ENCODE measurements around the gene MFSD2B.
"Not testable (repeated sequence)": the region's sequence is repeated elsewhere in the genome, so short reads cannot be mapped to it uniquely, and the experiment has no call there.

Gene MFSD2B

GRCh38 chr2:24024018-24024417 is 14.1 kb downstream of the MFSD2B start:
- in situ Hi-C loops (cut with MboI; ENCODE audit: low sequenced_read_pairs, unreplicated experiment), result no loop called here
- TF ChIP-seq CTCF (IDR thresholded peaks at IDR 0.05; ENCODE audit: borderline replicate concordance, control extremely low read depth, extremely low read depth, insufficient read depth, missing control alignments), result no peak
- no peak for DNase-seq (ENCODE audit: low spot score)

GRCh38 chr2:24024996-24025663 is 15.2 kb downstream of the MFSD2B start:
- in situ Hi-C loops (cut with MboI; ENCODE audit: low sequenced_read_pairs, unreplicated experiment), result no loop called here
- TF ChIP-seq CTCF (IDR thresholded peaks at IDR 0.05; ENCODE audit: borderline replicate concordance, control extremely low read depth, extremely low read depth, insufficient read depth, missing control alignments), result no peak
- DNase-seq (ENCODE audit: low spot score), result no peak

- in situ Hi-C loops (cut with MboI; ENCODE audit: low sequenced_read_pairs, unreplicated experiment), result no loop called here
- no peak for TF ChIP-seq CTCF (IDR thresholded peaks at IDR 0.05; ENCODE audit: borderline replicate concordance, control extremely low read depth, extremely low read depth, insufficient read depth, missing control alignments)
- DNase-seq (ENCODE audit: low spot score), result no peak
These were observed 16.3 kb downstream of the MFSD2B start for GRCh38 chr2:24026233-24026632.

GRCh38 chr2:24038786-24039499 is 29.1 kb downstream of the MFSD2B start:
- no peak for DNase-seq (ENCODE audit: low spot score)
- TF ChIP-seq CTCF (IDR thresholded peaks at IDR 0.05; ENCODE audit: borderline replicate concordance, control extremely low read depth, extremely low read depth, insufficient read depth, missing control alignments), result no peak
- in situ Hi-C loops (cut with MboI; ENCODE audit: low sequenced_read_pairs, unreplicated experiment), result no loop called here

- DNase-seq (ENCODE audit: low spot score), result no peak
- in situ Hi-C loops (cut with MboI; ENCODE audit: low sequenced_read_pairs, unreplicated experiment), result no loop called here
- TF ChIP-seq CTCF (IDR thresholded peaks at IDR 0.05; ENCODE audit: borderline replicate concordance, control extremely low read depth, extremely low read depth, insufficient read depth, missing control alignments), result no peak
These were observed 30.6 kb downstream of the MFSD2B start for GRCh38 chr2:24040511-24040910.

- in situ Hi-C loops (cut with MboI; ENCODE audit: low sequenced_read_pairs, unreplicated experiment); DNase-seq (ENCODE audit: low spot score): not testable (repeated sequence)
These were observed 33.2 kb downstream of the MFSD2B start for GRCh38 chr2:24043133-24043532.
